CD14-positive monocyte (primary cell): ENCODE measurements around the gene COL10A1. TPM values are rescaled to one million over a fixed set of nuclear protein-coding genes. Genes with fewer than 3 reads are reported as not detected.
A peak's percentile ranks its signal among the peaks of the same experiment; 100 is the strongest.

Experiments
- DNase-seq, 3 donors: peaks; one replicate each; pipeline ENCODE4 v3.0.0-alpha.2; 2011 to 2022
- H2AFZ ChIP-seq: 2 replicates; pipeline ENCODE4 v1.6.0; 2012; ENCODE audit warnings: mild to moderate bottlenecking, low read depth, low read length, inconsistent platforms; ENCODE audit not compliant: insufficient read depth, poor library complexity, severe bottlenecking
- H3K27ac ChIP-seq, 2 donors: 1 replicate in 1 of 2; 2 replicates in 1 of 2; pipeline ENCODE4 v1.5.1; 2012 to 2013; ENCODE audit warnings: low read length in 2 of 2, control low read depth in 1 of 2, inconsistent platforms in 1 of 2, low read depth in 1 of 2, mild to moderate bottlenecking in 1 of 2
- H3K27me3 ChIP-seq, 2 donors: one replicate each; pipeline versions ENCODE4 v1.6.0 to v1.6.1; 2011 to 2013; ENCODE audit warnings: low read length in 2 of 2; ENCODE audit not compliant: control insufficient read depth in 2 of 2, insufficient read depth in 2 of 2
- H3K36me3 ChIP-seq, 2 donors: replicated peaks in 1 of 2; 1 replicate in 1 of 2; 2 replicates in 1 of 2; pipeline versions ENCODE4 v1.5.1 to v1.6.1; 2012 to 2013; ENCODE audit warnings: low read length in 2 of 2, control low read depth in 1 of 2, inconsistent platforms in 1 of 2, mild to moderate bottlenecking in 1 of 2; ENCODE audit not compliant: insufficient read depth in 2 of 2, control insufficient read depth in 1 of 2
- H3K4me1 ChIP-seq, 2 donors: 1 replicate in 1 of 2; 2 replicates in 1 of 2; pipeline versions ENCODE4 v1.5.1 to v1.6.1; 2012 to 2013; ENCODE audit warnings: low read length in 2 of 2, control low read depth in 1 of 2, inconsistent platforms in 1 of 2, mild to moderate bottlenecking in 1 of 2, moderate library complexity in 1 of 2; ENCODE audit not compliant: insufficient read depth in 2 of 2, control insufficient read depth in 1 of 2
- H3K4me2 ChIP-seq: replicated peaks from 2 replicates; pipeline ENCODE3; 2012; ENCODE audit warnings: low read length, moderate library complexity, mild to moderate bottlenecking; ENCODE audit not compliant: poor library complexity, severe bottlenecking; ENCODE audit errors: extremely low read depth
- H3K4me3 ChIP-seq, 3 experiments: fragments of 200-600 bp in 1 of 3; sonication (generic) in 1 of 3; replicated peaks in 1 of 3; 1 replicate in 2 of 3; 2 replicates in 1 of 3; pipeline ENCODE4 v1.5.1; 2011 to 2013; ENCODE audit warnings: low read length in 3 of 3, mild to moderate bottlenecking in 3 of 3, control low read depth in 2 of 3, low read depth in 2 of 3, inconsistent platforms in 1 of 3, moderate library complexity in 1 of 3
- H3K79me2 ChIP-seq: 2 replicates; pipeline ENCODE4 v1.6.0; 2012; ENCODE audit warnings: mild to moderate bottlenecking, control low read depth, inconsistent platforms, low read length, moderate library complexity; ENCODE audit not compliant: insufficient read depth
- H3K9ac ChIP-seq: 2 replicates; pipeline ENCODE4 v1.6.0; 2017; ENCODE audit warnings: low read length, mild to moderate bottlenecking; ENCODE audit not compliant: insufficient read depth, poor library complexity, severe bottlenecking
- H3K9me3 ChIP-seq, 2 donors: replicated peaks in 1 of 2; 1 replicate in 1 of 2; 2 replicates in 1 of 2; pipeline versions ENCODE4 v1.5.1 to v1.6.1; 2012 to 2013; ENCODE audit warnings: low read length in 2 of 2, control low read depth in 1 of 2; ENCODE audit not compliant: control insufficient read depth in 1 of 2, insufficient read depth in 1 of 2
- H4K20me1 ChIP-seq: 2 replicates; pipeline ENCODE4 v1.6.0; 2012; ENCODE audit warnings: mild to moderate bottlenecking, low read length, control low read depth, moderate library complexity; ENCODE audit not compliant: insufficient read depth
- H3K27ac Mint-ChIP-seq, 7 donors: one replicate each; pipeline ENCODE4 v1.8.0; 2020; ENCODE audit warnings: mild to moderate bottlenecking in 7 of 7, mixed read lengths in 7 of 7, moderate library complexity in 6 of 7, inconsistent platforms in 2 of 7
- H3K27me3 Mint-ChIP-seq, 3 donors: one replicate each; pipeline ENCODE4 v1.8.0; 2021 to 2022; ENCODE audit warnings: low read depth in 3 of 3, mild to moderate bottlenecking in 3 of 3, mixed read lengths in 3 of 3, moderate library complexity in 3 of 3, inconsistent platforms in 1 of 3
- H3K36me3 Mint-ChIP-seq, 2 donors: one replicate each; pipeline ENCODE4 v1.8.0; 2020; ENCODE audit warnings: mixed read lengths in 2 of 2, inconsistent platforms in 1 of 2, mild to moderate bottlenecking in 1 of 2
- H3K4me1 Mint-ChIP-seq: one replicate; pipeline ENCODE4 v1.8.0; 2020; ENCODE audit warnings: mild to moderate bottlenecking, mixed read lengths
- H3K4me3 Mint-ChIP-seq, 2 donors: one replicate each; pipeline ENCODE4 v1.8.0; 2020; ENCODE audit warnings: mild to moderate bottlenecking in 2 of 2, mixed read lengths in 2 of 2, moderate library complexity in 1 of 2
- H3K9me3 Mint-ChIP-seq, 7 donors: one replicate each; pipeline ENCODE4 v1.8.0; 2020 to 2022; ENCODE audit warnings: mixed read lengths in 7 of 7, mild to moderate bottlenecking in 6 of 7, moderate library complexity in 6 of 7, inconsistent platforms in 2 of 7
- CTCF ChIP-seq: fragments of 200-600 bp; IDR thresholded peaks from one replicate; pipeline ENCODE4 v1.8.0; 2022; ENCODE audit warnings: antibody characterized with exemption, mild to moderate bottlenecking
- WGBS: methylation state at CpG from one replicate; pipeline ENCODE4 v1.1.5; 2013; ENCODE audit warnings: missing lambda C conversion rate; ENCODE audit not compliant: insufficient coverage; 5-methylcytosine and 5-hydroxymethylcytosine counted together
- intact Hi-C, 2 donors: fragments of 100-400 bp; cut with micrococcal nuclease; formaldehyde crosslinking; loops; one replicate each; pipeline versions ENCODE4 v1.15.0 to v1.15.1; 2023
- polyA plus RNA-seq, 3 donors: library from polyadenylated mRNA; depleted of rRNA in 1 of 3; unstranded in 2 of 3; stranded (reverse) in 1 of 3; fragments of 300-500 nt in 2 of 3; fragments of >200 nt in 1 of 3; fragmentation: Illumina TruSeq in 2 of 3; gene quantifications; 1 replicate in 2 of 3; 2 replicates in 1 of 3; pipeline ENCODE4 v1.2.3, GENCODE V29; 2012 to 2021

Gene COL10A1
- polyA plus RNA-seq, 3 donors = not detected

GRCh38 chr6:116113386-116113785, 12.5 kb downstream of the COL10A1 start:
- no peak overlapping the region for H3K4me3 Mint-ChIP-seq
- Histone ChIP-seq H3K4me1 (no peaks in the 10 kb centered on the region), H3K4me3 (no peak overlapping the region), H3K9me3 (no peaks in the 10 kb centered on the region), H3K4me2 (no peak overlapping the region), H3K79me2 (no peaks in the 10 kb centered on the region), H4K20me1 (no peaks in the 10 kb centered on the region), H3K36me3 (peaks cover 25 to 81% of the 10 kb centered on the region in 2 donors), H2AFZ (no peak overlapping the region), H3K9ac (no peak overlapping the region), H3K27ac (no peak overlapping the region), H3K27me3 (no peaks in the 10 kb centered on the region)
- H3K27ac Mint-ChIP-seq = no peak overlapping the region
- TF ChIP-seq CTCF = no peak
- H3K9me3 Mint-ChIP-seq = no peaks in the 10 kb centered on the region
- no peaks in the 10 kb centered on the region for H3K27me3 Mint-ChIP-seq
- no peak for DNase-seq
- H3K36me3 Mint-ChIP-seq = peaks cover 47 to 55% of the 10 kb centered on the region in 2 donors
- intact Hi-C loops = no loop called here
- H3K4me1 Mint-ChIP-seq = no peaks in the 10 kb centered on the region
- WGBS = no CpG with 5 or more reads among the region's 2 CpGs

- no peak for DNase-seq
- H3K4me3 Mint-ChIP-seq = no peak overlapping the region
- H3K27ac Mint-ChIP-seq = peak overlapping the region in 3 of 7 donors; percentile 17 to 28 (median 26)
- Histone ChIP-seq H3K36me3 (peaks cover 25 to 74% of the 10 kb centered on the region in 2 donors), H2AFZ (no peak overlapping the region), H4K20me1 (no peaks in the 10 kb centered on the region), H3K27me3 (no peaks in the 10 kb centered on the region), H3K9ac (no peak overlapping the region), H3K4me3 (no peak overlapping the region), H3K9me3 (no peaks in the 10 kb centered on the region), H3K79me2 (no peaks in the 10 kb centered on the region), H3K4me1 (no peaks in the 10 kb centered on the region), H3K27ac (no peak overlapping the region), H3K4me2 (no peak overlapping the region)
- intact Hi-C loops = no loop called here
- TF ChIP-seq CTCF = peak; percentile 53
- peaks cover 47 to 58% of the 10 kb centered on the region in 2 donors for H3K36me3 Mint-ChIP-seq
- no peaks in the 10 kb centered on the region for H3K27me3 Mint-ChIP-seq
- no peaks in the 10 kb centered on the region for H3K9me3 Mint-ChIP-seq
- no peaks in the 10 kb centered on the region for H3K4me1 Mint-ChIP-seq
- WGBS = 100% methylated on average over 1 of the region's 5 CpGs
Observed at GRCh38 chr6:116111552-116112528, 14.1 kb downstream of the COL10A1 start.
